Activated T-helper 17 cell treated with anti-CD3 and anti-CD28 coated beads, Interleukin-2, amount 50 U/mL, for 72 hours (primary cell): ENCODE measurements around the gene NR4A3. TPM values are rescaled to one million over a fixed set of nuclear protein-coding genes. Genes with fewer than 3 reads are reported as not detected.
A peak's percentile ranks its signal among the peaks of the same experiment; 100 is the strongest.

ENCODE experiments used
- ATAC-seq: fragments of 150-1000 bp; cut with Tn5 transposase; replicated peaks from 2 replicates; pipeline ENCODE4 v1.10.0; 2021; ENCODE audit warnings: mild to moderate bottlenecking, moderate library complexity
- H3K27ac Mint-ChIP-seq: one replicate; pipeline ENCODE4 v1.8.0; 2022; ENCODE audit warnings: mixed read lengths
- H3K27me3 Mint-ChIP-seq: one replicate; pipeline ENCODE4 v1.8.0; 2022; ENCODE audit warnings: mixed read lengths
- H3K36me3 Mint-ChIP-seq: one replicate; pipeline ENCODE4 v1.8.0; 2022; ENCODE audit warnings: low read depth, mild to moderate bottlenecking, mixed read lengths
- H3K4me1 Mint-ChIP-seq: one replicate; pipeline ENCODE4 v1.8.0; 2022; ENCODE audit warnings: mixed read lengths
- H3K4me3 Mint-ChIP-seq: one replicate; pipeline ENCODE4 v1.8.0; 2022; ENCODE audit warnings: mild to moderate bottlenecking, mixed read lengths
- H3K9me3 Mint-ChIP-seq: one replicate; pipeline ENCODE4 v1.8.0; 2022; ENCODE audit warnings: mixed read lengths
- total RNA-seq, 2 donors: library from RNA; stranded (reverse); gene quantifications; one replicate each; pipeline ENCODE4 v1.2.3, GENCODE V29; 2022

The NR4A3 gene
- total RNA-seq, 2 donors from 2014 or later: 4.8 to 42.0 TPM

- Mint-ChIP-seq H3K27me3 (no peaks in the 10 kb centered on the region), H3K36me3 (peaks cover 64% of the 10 kb centered on the region), H3K4me3 (peak overlapping the region; percentile 99), H3K9me3 (no peaks in the 10 kb centered on the region), H3K4me1 (peaks cover 21% of the 10 kb centered on the region), H3K27ac (peak overlapping the region; percentile 92)
- ATAC-seq: no peak
These were observed 572 bp downstream of the NR4A3 start for GRCh38 chr9:99822109-99822805.

DNA sequence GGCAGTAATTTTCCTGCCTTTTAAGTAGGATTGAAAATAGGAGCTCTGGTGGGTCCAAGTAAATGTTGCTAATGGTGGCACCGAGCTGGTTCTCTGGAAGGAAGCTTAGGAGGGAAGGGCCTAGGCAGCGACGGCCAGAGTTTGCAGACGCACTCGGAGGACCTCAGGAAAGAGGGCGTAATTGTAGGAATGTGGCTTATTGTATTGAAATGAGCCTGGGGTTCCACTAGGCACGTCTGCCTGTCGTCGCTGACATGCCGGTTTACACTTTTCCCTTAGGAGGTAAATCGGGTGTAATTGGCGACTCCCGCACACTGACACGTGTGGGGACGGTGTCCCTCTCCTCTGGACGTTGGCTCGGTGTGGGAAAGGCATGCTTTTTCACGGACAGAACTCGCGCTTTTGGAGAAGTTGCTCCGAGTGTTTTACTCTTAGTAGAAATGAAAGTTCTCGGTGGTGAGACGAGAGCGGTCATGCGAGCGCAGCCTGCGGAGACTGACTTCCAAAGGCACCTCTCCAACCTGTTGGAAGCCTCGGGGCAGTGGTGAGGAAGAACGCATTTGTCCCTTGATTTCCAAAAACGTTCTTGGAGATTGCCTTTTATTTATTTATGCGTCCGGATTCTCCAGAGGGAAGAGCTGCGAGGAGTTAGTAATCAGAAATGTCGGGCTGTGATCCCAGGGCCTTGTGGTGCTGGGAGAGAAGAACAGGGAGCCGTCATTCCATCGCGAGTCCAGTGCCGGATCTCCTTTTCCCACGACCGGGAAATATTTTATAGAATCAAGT, 1.3 kb downstream of the NR4A3 start:
- ATAC-seq: no peak
- H3K36me3 Mint-ChIP-seq: peaks cover 71% of the 10 kb centered on the region
- H3K27ac Mint-ChIP-seq: peak overlapping the region; percentile 92
- no peaks in the 10 kb centered on the region for H3K27me3 Mint-ChIP-seq
- H3K4me1 Mint-ChIP-seq: peaks cover 21% of the 10 kb centered on the region
- peak overlapping the region; percentile 99 for H3K4me3 Mint-ChIP-seq
- H3K9me3 Mint-ChIP-seq: no peaks in the 10 kb centered on the region

- Mint-ChIP-seq H3K27ac (peak overlapping the region; percentile 92), H3K36me3 (peaks cover 77% of the 10 kb centered on the region), H3K9me3 (no peaks in the 10 kb centered on the region), H3K4me1 (peaks cover 14% of the 10 kb centered on the region), H3K27me3 (no peaks in the 10 kb centered on the region), H3K4me3 (peak overlapping the region; percentile 99)
- ATAC-seq: peak; percentile 2
These were observed 2.1 kb downstream of the NR4A3 start for GRCh38 chr9:99823681-99824377.

DNA sequence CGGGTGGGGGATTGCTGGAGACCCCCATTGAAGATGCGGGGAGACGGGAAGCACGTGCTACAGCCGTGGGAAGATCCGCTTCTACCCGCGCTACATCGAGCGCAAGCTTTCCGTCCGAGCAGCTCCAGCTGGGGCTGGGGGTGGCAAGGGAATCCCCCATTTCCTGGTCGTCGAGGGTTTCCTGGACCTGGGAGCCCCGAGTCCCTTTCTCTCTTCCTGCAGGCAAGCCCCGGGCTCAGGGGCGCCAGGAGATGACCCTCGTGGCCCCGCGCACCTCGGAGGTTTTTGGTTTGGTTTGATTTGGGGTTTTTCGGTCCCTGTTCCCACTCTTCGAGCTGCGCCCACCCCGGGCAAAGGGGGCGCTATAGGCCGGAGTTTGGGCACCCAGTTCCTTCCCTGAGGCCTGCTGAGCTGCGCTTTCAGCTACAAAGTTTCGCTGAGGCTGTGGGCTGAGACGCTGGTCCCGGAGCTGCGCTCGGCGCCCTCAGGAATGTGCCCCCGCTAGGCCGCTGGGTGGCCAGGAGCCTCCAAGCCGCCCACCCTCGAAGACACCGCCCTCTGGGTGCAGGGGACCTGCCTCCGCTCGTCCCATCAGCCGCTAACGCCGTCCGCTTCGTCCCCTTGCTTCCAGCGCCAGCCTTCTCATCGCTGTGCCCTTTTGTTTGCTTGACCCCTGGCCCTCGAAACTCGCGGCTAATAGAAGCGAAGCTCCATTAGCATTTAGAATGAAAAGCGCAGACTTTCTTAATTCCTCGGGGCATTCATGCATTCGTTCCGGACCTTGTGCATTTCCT, 2.9 kb downstream of the NR4A3 start:
- ATAC-seq: no peak
- no peaks in the 10 kb centered on the region for H3K27me3 Mint-ChIP-seq
- H3K27ac Mint-ChIP-seq: peak overlapping the region; percentile 92
- peaks cover 84% of the 10 kb centered on the region for H3K36me3 Mint-ChIP-seq
- peaks cover 14% of the 10 kb centered on the region for H3K4me1 Mint-ChIP-seq
- no peaks in the 10 kb centered on the region for H3K9me3 Mint-ChIP-seq
- peak overlapping the region; percentile 99 for H3K4me3 Mint-ChIP-seq

- Mint-ChIP-seq H3K4me1 (peaks cover 12% of the 10 kb centered on the region), H3K36me3 (peaks cover 93% of the 10 kb centered on the region), H3K27ac (no peak overlapping the region), H3K27me3 (peaks cover 4% of the 10 kb centered on the region), H3K4me3 (peak overlapping the region; percentile 99), H3K9me3 (no peaks in the 10 kb centered on the region)
- no peak for ATAC-seq
These were observed 3.7 kb downstream of the NR4A3 start for GRCh38 chr9:99825172-99826046.

GRCh38 chr9:99826579-99826978, 4.9 kb downstream of the NR4A3 start:
- Mint-ChIP-seq H3K27me3 (peaks cover 4% of the 10 kb centered on the region), H3K36me3 (peaks cover 97% of the 10 kb centered on the region), H3K27ac (peak overlapping the region; percentile 41), H3K4me3 (peak overlapping the region; percentile 99), H3K4me1 (peaks cover 11% of the 10 kb centered on the region), H3K9me3 (no peaks in the 10 kb centered on the region)
- ATAC-seq: peak; percentile 63

GRCh38 chr9:99827244-99827643, 5.6 kb downstream of the NR4A3 start:
- Mint-ChIP-seq H3K36me3 (peaks cover 97% of the 10 kb centered on the region), H3K27ac (peak overlapping the region; percentile 41), H3K4me3 (peak overlapping the region; percentile 99), H3K4me1 (peaks cover 11% of the 10 kb centered on the region), H3K9me3 (no peaks in the 10 kb centered on the region), H3K27me3 (peaks cover 4% of the 10 kb centered on the region)
- ATAC-seq: no peak

DNA sequence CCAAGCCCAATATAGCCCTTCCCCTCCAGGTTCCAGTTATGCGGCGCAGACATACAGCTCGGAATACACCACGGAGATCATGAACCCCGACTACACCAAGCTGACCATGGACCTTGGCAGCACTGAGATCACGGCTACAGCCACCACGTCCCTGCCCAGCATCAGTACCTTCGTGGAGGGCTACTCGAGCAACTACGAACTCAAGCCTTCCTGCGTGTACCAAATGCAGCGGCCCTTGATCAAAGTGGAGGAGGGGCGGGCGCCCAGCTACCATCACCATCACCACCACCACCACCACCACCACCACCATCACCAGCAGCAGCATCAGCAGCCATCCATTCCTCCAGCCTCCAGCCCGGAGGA, 6.3 kb downstream of the NR4A3 start:
- peak overlapping the region; percentile 99 for H3K4me3 Mint-ChIP-seq
- H3K4me1 Mint-ChIP-seq: peaks cover 11% of the 10 kb centered on the region
- no peaks in the 10 kb centered on the region for H3K9me3 Mint-ChIP-seq
- H3K36me3 Mint-ChIP-seq: peaks cover 97% of the 10 kb centered on the region
- peaks cover 4% of the 10 kb centered on the region for H3K27me3 Mint-ChIP-seq
- ATAC-seq: no peak
- H3K27ac Mint-ChIP-seq: no peak overlapping the region

- Mint-ChIP-seq H3K27me3 (peaks cover 4% of the 10 kb centered on the region), H3K27ac (no peak overlapping the region), H3K4me3 (peak overlapping the region; percentile 23), H3K36me3 (peaks cover 97% of the 10 kb centered on the region), H3K9me3 (no peaks in the 10 kb centered on the region), H3K4me1 (peaks cover 11% of the 10 kb centered on the region)
- ATAC-seq: no peak
These were observed 6.9 kb downstream of the NR4A3 start for GRCh38 chr9:99828417-99829176.

DNA sequence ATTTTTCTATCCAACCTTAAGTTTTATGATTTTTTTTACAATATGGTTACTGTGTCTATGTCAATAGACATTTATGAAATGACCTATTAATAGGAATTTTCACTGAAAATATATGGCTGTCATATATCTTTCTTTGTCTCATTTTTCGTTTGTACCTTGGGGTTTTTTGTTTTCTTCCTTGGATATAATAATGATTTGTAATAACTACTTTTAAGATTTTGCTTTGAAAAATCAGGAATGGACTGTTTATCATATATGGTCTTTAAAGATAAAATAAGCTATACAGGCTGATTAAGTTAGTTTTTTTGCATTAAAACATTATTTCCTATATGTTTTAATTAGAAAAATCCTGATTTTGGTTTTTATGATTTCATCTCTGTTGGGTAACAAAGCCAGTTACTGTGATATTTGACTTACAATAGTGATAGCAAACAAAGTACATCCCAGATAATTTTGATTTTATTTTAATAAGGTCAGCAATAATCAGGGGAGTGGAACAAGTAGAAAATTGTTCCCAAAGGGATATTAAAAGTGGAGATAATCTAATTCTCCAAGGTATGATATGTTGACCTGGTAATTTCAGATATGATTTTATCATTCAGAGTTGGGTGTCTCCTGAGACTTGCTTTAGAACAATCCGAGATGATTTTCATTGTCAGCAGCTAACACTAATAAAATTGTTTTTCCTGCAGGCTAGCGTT, 10.3 kb downstream of the NR4A3 start:
- peaks cover 4% of the 10 kb centered on the region for H3K27me3 Mint-ChIP-seq
- H3K9me3 Mint-ChIP-seq: no peaks in the 10 kb centered on the region
- no peaks in the 10 kb centered on the region for H3K4me1 Mint-ChIP-seq
- no peak overlapping the region for H3K4me3 Mint-ChIP-seq
- ATAC-seq: no peak
- peaks cover 97% of the 10 kb centered on the region for H3K36me3 Mint-ChIP-seq
- no peak overlapping the region for H3K27ac Mint-ChIP-seq

DNA sequence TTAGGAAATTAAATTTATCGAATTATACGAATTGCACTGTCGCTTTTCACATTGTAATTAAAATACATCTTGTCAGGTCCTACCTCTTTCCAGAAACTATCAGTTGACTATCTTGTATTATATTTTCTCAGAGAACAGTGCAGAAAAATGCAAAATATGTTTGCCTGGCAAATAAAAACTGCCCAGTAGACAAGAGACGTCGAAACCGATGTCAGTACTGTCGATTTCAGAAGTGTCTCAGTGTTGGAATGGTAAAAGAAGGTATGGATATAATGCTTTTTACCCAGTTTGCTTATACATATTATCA, 10.8 kb downstream of the NR4A3 start:
- no peak overlapping the region for H3K27ac Mint-ChIP-seq
- no peak overlapping the region for H3K4me3 Mint-ChIP-seq
- no peaks in the 10 kb centered on the region for H3K9me3 Mint-ChIP-seq
- H3K36me3 Mint-ChIP-seq: peaks cover 97% of the 10 kb centered on the region
- no peak for ATAC-seq
- H3K27me3 Mint-ChIP-seq: peaks cover 4% of the 10 kb centered on the region
- H3K4me1 Mint-ChIP-seq: no peaks in the 10 kb centered on the region

GRCh38 chr9:99833735-99834134, 12.1 kb downstream of the NR4A3 start:
- Mint-ChIP-seq H3K36me3 (peaks cover 100% of the 10 kb centered on the region), H3K9me3 (no peaks in the 10 kb centered on the region), H3K27ac (no peak overlapping the region), H3K4me3 (no peak overlapping the region), H3K27me3 (peaks cover 4% of the 10 kb centered on the region), H3K4me1 (no peaks in the 10 kb centered on the region)
- ATAC-seq: no peak
